Gastrocnemius medialis (tissue), 4 donors: Measurements from ENCODE around the gene BCORL1. TPM values are rescaled to one million over a fixed set of nuclear protein-coding genes. Genes with fewer than 3 reads are reported as not detected.

Experiments used
- ATAC-seq, 2 donors: fragments of 150-250 bp; one replicate each; pipeline ENCODE4 v1.9.1; 2016
- DNase-seq, 2 donors: peaks; one replicate each; pipeline ENCODE4 v3.0.0-alpha.2; 2019
- H3K27ac ChIP-seq, 4 donors: fragments of 200-600 bp; sonication (generic); 1 replicate in 1 of 4; 2 replicates in 3 of 4; pipeline ENCODE4 v1.5.1; 2016 to 2018; ENCODE audit warnings: mild to moderate bottlenecking in 2 of 4, moderate library complexity in 1 of 4
- H3K27me3 ChIP-seq, 3 donors: fragments of 200-600 bp; sonication (generic) in 2 of 3; 1 replicate in 1 of 3; 2 replicates in 2 of 3; pipeline versions ENCODE4 v1.5.1 to v1.6.0; 2016 to 2019; ENCODE audit warnings: mild to moderate bottlenecking in 1 of 3, moderate library complexity in 1 of 3
- H3K36me3 ChIP-seq, 2 donors: fragments of 200-600 bp; sonication (generic) in 1 of 2; one replicate each; pipeline ENCODE4 v1.5.1; 2017 to 2018
- H3K4me1 ChIP-seq, 2 donors: fragments of 200-600 bp; sonication (generic) in 1 of 2; one replicate each; pipeline ENCODE4 v1.5.1; 2016 to 2017; ENCODE audit warnings: mild to moderate bottlenecking in 2 of 2
- H3K4me3 ChIP-seq, 4 donors: fragments of 200-600 bp; sonication (generic) in 3 of 4; 1 replicate in 1 of 4; 2 replicates in 3 of 4; pipeline ENCODE4 v1.5.1; 2016 to 2019; ENCODE audit warnings: mild to moderate bottlenecking in 2 of 4
- H3K9me3 ChIP-seq, 3 donors: fragments of 200-600 bp; sonication (generic) in 2 of 3; 1 replicate in 1 of 3; 2 replicates in 2 of 3; pipeline ENCODE4 v1.5.1; 2016 to 2019
- CTCF ChIP-seq, 5 experiments: fragments of 450-650 bp in 3 of 5; fragments of 200-600 bp in 2 of 5; sonication (generic) in 2 of 5; IDR thresholded peaks in 4 of 5; conservative IDR thresholded peaks in 1 of 5; 1 replicate in 4 of 5; 2 replicates in 1 of 5; pipeline ENCODE4 v1.5.1; 2016 to 2019; ENCODE audit warnings: antibody characterized with exemption in 5 of 5, mild to moderate bottlenecking in 3 of 5, moderate library complexity in 3 of 5
- POLR2A ChIP-seq, 2 donors: fragments of 450-650 bp; IDR thresholded peaks; one replicate each; pipeline ENCODE4 v1.6.1; 2017; ENCODE audit warnings: antibody characterized with exemption in 2 of 2, mild to moderate bottlenecking in 2 of 2, moderate library complexity in 2 of 2
- in situ Hi-C, 4 donors: fragments of 200-750 bp; cut with MboI; loops; one replicate each; pipeline versions ENCODE4 v1.15.0 to v1.8.0; 2017; ENCODE audit warnings: low sequenced_read_pairs in 4 of 4
- intact Hi-C: fragments of 100-400 bp; cut with DNase I; formaldehyde crosslinking; loops from one replicate; pipeline ENCODE4 v1.15.1; 2023; ENCODE audit warnings: low total_unique reads
- total RNA-seq, 4 donors: library from RNA; depleted of rRNA; stranded (reverse); fragments of >200 nt; gene quantifications; one replicate each; pipeline versions ENCODE4 v1.1.0 to v1.2.3, GENCODE V29; 2016

Gene BCORL1
- total RNA-seq, 4 donors from 2014 or later = 1.1 to 3.6 (median 2.4) TPM

GRCh38 chrX:130090364-130090763, 107.9 kb downstream of the BCORL1 start:
- no peaks in the 10 kb centered on the region for H3K9me3 ChIP-seq
- H3K4me1 ChIP-seq = no peaks in the 10 kb centered on the region
- intact Hi-C loops = no loop called here
- no peak for TF ChIP-seq POLR2A (IDR thresholded peaks at IDR 0.05)
- TF ChIP-seq CTCF (IDR thresholded peaks at IDR 0.05 in 4 of 5, conservative IDR thresholded peaks at IDR 0.05 in 1 of 5) = no peak
- in situ Hi-C loops = no loop called here
- no peak for ATAC-seq
- no peak for DNase-seq
- H3K4me3 ChIP-seq = no peak overlapping the region
- no peak overlapping the region for H3K27ac ChIP-seq
- no peaks in the 10 kb centered on the region for H3K27me3 ChIP-seq
- H3K36me3 ChIP-seq = no peaks in the 10 kb centered on the region

- no peak overlapping the region for H3K27ac ChIP-seq
- H3K4me3 ChIP-seq = no peak overlapping the region
- no peaks in the 10 kb centered on the region for H3K36me3 ChIP-seq
- TF ChIP-seq CTCF (IDR thresholded peaks at IDR 0.05 in 4 of 5, conservative IDR thresholded peaks at IDR 0.05 in 1 of 5) = no peak
- no peak for TF ChIP-seq POLR2A (IDR thresholded peaks at IDR 0.05)
- ATAC-seq (no peak), DNase-seq (peak in 1 of 2 donors; percentile 31)
- in situ Hi-C loops = no loop called here
- H3K27me3 ChIP-seq = no peaks in the 10 kb centered on the region
- intact Hi-C loops = no loop called here
- H3K9me3 ChIP-seq = no peaks in the 10 kb centered on the region
- no peaks in the 10 kb centered on the region for H3K4me1 ChIP-seq
Measured at GRCh38 chrX:130091980-130092522, 109.6 kb downstream of the BCORL1 start.

DNA sequence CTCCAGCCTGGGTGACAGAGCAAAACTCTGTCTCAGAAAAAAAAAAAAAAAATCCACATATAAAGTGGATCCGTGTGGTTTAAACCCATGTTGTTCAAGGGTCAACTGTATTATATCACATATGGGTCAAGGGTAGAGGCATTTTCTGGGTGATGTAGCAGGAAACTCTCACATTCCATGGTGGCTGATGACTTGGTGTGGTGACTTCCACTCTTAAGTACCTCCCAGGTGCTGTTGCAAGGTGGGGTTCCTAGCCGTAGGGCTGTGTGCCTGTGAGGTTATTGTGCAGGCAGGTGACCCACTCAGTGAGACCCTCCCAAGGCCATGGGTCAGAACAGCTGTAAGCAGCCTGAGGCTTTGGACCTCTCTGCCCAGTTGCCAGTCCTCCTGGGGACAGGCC, 110.8 kb downstream of the BCORL1 start:
- no peak for TF ChIP-seq CTCF (IDR thresholded peaks at IDR 0.05 in 4 of 5, conservative IDR thresholded peaks at IDR 0.05 in 1 of 5)
- TF ChIP-seq POLR2A (IDR thresholded peaks at IDR 0.05) = no peak
- Histone ChIP-seq H3K27ac (no peak overlapping the region), H3K4me3 (no peak overlapping the region), H3K27me3 (no peaks in the 10 kb centered on the region), H3K4me1 (no peaks in the 10 kb centered on the region), H3K9me3 (no peaks in the 10 kb centered on the region), H3K36me3 (no peaks in the 10 kb centered on the region)
- ATAC-seq (no peak), DNase-seq (no peak)
- intact Hi-C loops = no loop called here
- in situ Hi-C loops = no loop called here

DNA sequence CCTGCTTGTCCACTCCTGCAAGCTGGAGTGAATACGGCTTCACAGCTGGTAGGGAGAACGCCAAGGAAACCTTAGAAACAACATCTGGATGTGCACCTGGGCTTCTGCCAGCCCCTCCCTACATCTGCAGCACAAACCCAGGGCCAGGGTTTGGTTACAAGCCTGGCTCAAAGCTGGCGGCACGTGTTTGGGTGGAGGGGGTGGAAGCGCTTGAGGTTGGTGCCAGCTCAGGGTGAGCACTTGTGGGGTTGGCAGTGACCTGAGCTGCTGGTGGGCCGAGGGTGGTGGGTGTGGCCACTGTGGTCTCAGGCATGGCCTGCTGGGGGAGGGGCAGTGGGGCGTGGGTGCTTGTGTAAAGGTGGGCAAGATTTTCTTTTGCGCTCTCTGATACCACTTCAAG, 112.3 kb downstream of the BCORL1 start:
- Histone ChIP-seq H3K4me1 (peaks cover 1 to 5% of the 10 kb centered on the region in 2 donors), H3K9me3 (no peaks in the 10 kb centered on the region), H3K4me3 (no peak overlapping the region), H3K27me3 (no peaks in the 10 kb centered on the region), H3K27ac (no peak overlapping the region), H3K36me3 (no peaks in the 10 kb centered on the region)
- ATAC-seq (no peak), DNase-seq (no peak)
- TF ChIP-seq CTCF (IDR thresholded peaks at IDR 0.05 in 4 of 5, conservative IDR thresholded peaks at IDR 0.05 in 1 of 5) (no peak), POLR2A (IDR thresholded peaks at IDR 0.05) (no peak)
- in situ Hi-C loops (no loop called here), intact Hi-C loops (no loop called here)
